KMS-11 (cell line): ENCODE results near the gene RPL27.
"Not testable (repeated sequence)": the region's sequence is repeated elsewhere in the genome, so short reads cannot be mapped to it uniquely, and the experiment has no call there.

Experiments
- H2AFZ ChIP-seq: fragments of 200-600 bp; sonication (generic); 2 replicates; pipeline ENCODE4 v1.6.1; 2016; ENCODE audit warnings: antibody characterized with exemption, mixed run types, low read depth
- H3K27ac ChIP-seq: fragments of 200-600 bp; sonication (generic); 2 replicates; pipeline ENCODE4 v1.6.1; 2016; ENCODE audit warnings: mild to moderate bottlenecking, mixed run types
- H3K27me3 ChIP-seq: fragments of 200-600 bp; sonication (generic); 2 replicates; pipeline ENCODE4 v1.6.1; 2017; ENCODE audit warnings: mild to moderate bottlenecking, low read depth, mixed run types, moderate library complexity; ENCODE audit not compliant: insufficient read depth
- H3K36me3 ChIP-seq: fragments of 200-600 bp; sonication (generic); 2 replicates; pipeline ENCODE4 v1.6.1; 2017; ENCODE audit warnings: mild to moderate bottlenecking, mixed run types; ENCODE audit not compliant: insufficient read depth
- H3K4me1 ChIP-seq: fragments of 200-600 bp; sonication (generic); 2 replicates; pipeline ENCODE4 v1.6.1; 2016; ENCODE audit warnings: mild to moderate bottlenecking, low read depth, mixed run types; ENCODE audit not compliant: poor library complexity, severe bottlenecking
- H3K4me2 ChIP-seq: fragments of 200-600 bp; sonication (generic); 2 replicates; pipeline ENCODE4 v1.7.0; 2016; ENCODE audit warnings: mild to moderate bottlenecking, mixed run types
- H3K4me3 ChIP-seq: fragments of 200-600 bp; sonication (generic); IDR thresholded peaks from 2 replicates; pipeline ENCODE4 v1.6.1; 2017; ENCODE audit warnings: low read depth, low read length, mixed read lengths; ENCODE audit not compliant: insufficient read depth
- H3K79me2 ChIP-seq: fragments of 200-600 bp; sonication (generic); 2 replicates; pipeline ENCODE4 v1.6.1; 2016; ENCODE audit warnings: low read depth, mixed run types; ENCODE audit not compliant: insufficient read depth
- H3K9ac ChIP-seq: fragments of 200-600 bp; sonication (generic); 2 replicates; pipeline ENCODE4 v1.6.1; 2016; ENCODE audit warnings: mild to moderate bottlenecking, mixed run types
- H4K20me1 ChIP-seq: fragments of 200-600 bp; sonication (generic); 2 replicates; pipeline ENCODE4 v1.6.1; 2016; ENCODE audit warnings: mild to moderate bottlenecking, mixed run types; ENCODE audit not compliant: insufficient read depth
- TF ChIP-seq, protein P1 (sequence below): fragments of 200-600 bp; sonication (generic); conservative IDR thresholded peaks from 2 replicates; pipeline ENCODE4 v1.6.1; 2017; ENCODE audit warnings: low read depth, mild to moderate bottlenecking, antibody characterized with exemption, low read length, moderate library complexity, mixed read lengths

RPL27 gene

DNA sequence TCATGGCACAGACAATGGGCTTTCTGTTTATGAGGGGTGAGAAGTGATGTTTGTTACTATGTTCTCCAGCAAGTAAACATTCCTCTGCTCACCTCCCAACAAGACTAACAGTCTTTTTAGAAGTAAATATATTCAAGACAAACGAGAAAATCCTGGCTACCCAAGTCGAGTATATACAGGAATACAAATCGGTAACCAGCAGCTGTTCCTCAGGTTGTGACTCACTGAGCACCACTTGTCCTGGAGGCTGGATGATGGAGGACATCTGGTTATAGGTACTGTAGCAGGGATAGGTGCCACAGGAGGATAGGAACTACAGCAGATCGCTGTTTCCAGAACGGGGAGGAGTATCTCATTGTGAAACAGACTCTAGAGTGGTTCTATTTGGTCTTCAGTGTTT lies 5.3 kb upstream of the RPL27 start:
- H4K20me1 ChIP-seq: no peaks in the 10 kb centered on the region
- no peak overlapping the region for H3K27ac ChIP-seq
- no peaks in the 10 kb centered on the region for H3K27me3 ChIP-seq
- no peaks in the 10 kb centered on the region for H3K79me2 ChIP-seq
- H3K36me3 ChIP-seq: 0 out of 2 replicates have a peak, but pooled peaks cover 6% of the 10 kb centered on the region
- TF ChIP-seq, protein P1, sequence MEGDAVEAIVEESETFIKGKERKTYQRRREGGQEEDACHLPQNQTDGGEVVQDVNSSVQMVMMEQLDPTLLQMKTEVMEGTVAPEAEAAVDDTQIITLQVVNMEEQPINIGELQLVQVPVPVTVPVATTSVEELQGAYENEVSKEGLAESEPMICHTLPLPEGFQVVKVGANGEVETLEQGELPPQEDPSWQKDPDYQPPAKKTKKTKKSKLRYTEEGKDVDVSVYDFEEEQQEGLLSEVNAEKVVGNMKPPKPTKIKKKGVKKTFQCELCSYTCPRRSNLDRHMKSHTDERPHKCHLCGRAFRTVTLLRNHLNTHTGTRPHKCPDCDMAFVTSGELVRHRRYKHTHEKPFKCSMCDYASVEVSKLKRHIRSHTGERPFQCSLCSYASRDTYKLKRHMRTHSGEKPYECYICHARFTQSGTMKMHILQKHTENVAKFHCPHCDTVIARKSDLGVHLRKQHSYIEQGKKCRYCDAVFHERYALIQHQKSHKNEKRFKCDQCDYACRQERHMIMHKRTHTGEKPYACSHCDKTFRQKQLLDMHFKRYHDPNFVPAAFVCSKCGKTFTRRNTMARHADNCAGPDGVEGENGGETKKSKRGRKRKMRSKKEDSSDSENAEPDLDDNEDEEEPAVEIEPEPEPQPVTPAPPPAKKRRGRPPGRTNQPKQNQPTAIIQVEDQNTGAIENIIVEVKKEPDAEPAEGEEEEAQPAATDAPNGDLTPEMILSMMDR: no peak
- H2AFZ ChIP-seq: no peak overlapping the region
- H3K4me1 ChIP-seq: peaks cover 14% of the 10 kb centered on the region
- H3K4me2 ChIP-seq: no peak overlapping the region
- H3K9ac ChIP-seq: no peak overlapping the region
- H3K4me3 ChIP-seq: no peak overlapping the region

DNA sequence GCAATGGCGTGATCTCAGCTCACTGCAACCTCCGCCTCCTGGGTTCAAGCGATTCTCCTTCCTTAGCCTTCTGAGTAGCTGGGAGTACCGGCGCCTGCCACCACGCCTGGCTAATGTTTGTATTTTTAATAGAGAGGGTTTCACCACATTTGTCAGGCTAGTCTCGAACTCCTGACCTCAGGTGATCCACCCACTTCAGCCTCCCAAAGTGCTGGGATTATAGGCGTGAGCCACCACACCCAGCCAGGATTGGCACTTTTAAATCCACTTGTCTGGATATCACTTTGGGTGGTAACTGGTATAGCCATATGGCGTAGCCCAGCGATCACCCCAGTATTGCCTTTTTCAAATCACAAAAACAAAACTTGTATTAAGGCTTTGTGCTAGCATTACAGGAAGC lies 4.3 kb upstream of the RPL27 start:
- not testable (repeated sequence) for H3K4me2 ChIP-seq, H3K27ac ChIP-seq, H4K20me1 ChIP-seq, H3K27me3 ChIP-seq, H3K4me3 ChIP-seq, H3K36me3 ChIP-seq, H3K9ac ChIP-seq, H3K79me2 ChIP-seq, H2AFZ ChIP-seq
- peaks cover 14% of the 10 kb centered on the region for H3K4me1 ChIP-seq

DNA sequence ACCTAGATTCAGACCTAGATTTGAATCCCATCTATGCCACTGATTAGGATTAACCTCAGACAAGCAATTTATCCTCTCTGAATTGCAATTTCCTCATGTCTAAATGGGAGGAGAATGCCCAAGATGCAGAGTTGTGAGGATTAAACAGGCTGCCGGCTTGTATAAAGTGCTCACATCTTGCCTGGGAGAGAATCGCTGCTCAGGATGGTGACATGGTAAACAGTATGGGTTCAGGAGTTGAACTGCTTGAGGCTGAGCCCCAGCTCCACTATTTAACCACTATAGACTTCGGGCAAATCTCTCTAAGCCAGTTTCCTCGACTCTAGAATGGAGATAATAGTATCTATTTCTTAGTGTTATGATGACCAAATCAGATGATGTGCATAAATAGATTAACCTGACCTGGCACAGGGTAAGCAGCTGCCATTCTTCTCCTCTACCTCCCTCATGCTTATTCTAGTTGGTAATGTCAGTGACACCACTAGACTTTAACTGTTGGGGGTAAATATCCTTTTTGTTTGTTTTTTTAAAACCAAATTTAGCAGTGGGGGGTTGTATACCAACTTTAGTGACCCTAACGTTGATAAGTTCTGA lies 732 bp upstream of the RPL27 start:
- Histone ChIP-seq H3K4me1 (peaks cover 24% of the 10 kb centered on the region), H3K9ac (no peak overlapping the region; the same call in 1 of the 2 replicates), H2AFZ (peak overlapping the region; percentile 16; the same call in 1 of the 2 replicates), H3K4me2 (peak overlapping the region; percentile 43), H3K36me3 (peaks cover 5% of the 10 kb centered on the region; the same call in 1 of the 2 replicates), H3K27me3 (no peaks in the 10 kb centered on the region), H3K4me3 (no peak overlapping the region), H3K27ac (peak overlapping the region; percentile 87; the same call in 1 of the 2 replicates), H4K20me1 (0 out of 2 replicates have a peak, but pooled peaks cover 2% of the 10 kb centered on the region), H3K79me2 (peaks cover 21% of the 10 kb centered on the region)
- TF ChIP-seq, protein P1: no peak

DNA sequence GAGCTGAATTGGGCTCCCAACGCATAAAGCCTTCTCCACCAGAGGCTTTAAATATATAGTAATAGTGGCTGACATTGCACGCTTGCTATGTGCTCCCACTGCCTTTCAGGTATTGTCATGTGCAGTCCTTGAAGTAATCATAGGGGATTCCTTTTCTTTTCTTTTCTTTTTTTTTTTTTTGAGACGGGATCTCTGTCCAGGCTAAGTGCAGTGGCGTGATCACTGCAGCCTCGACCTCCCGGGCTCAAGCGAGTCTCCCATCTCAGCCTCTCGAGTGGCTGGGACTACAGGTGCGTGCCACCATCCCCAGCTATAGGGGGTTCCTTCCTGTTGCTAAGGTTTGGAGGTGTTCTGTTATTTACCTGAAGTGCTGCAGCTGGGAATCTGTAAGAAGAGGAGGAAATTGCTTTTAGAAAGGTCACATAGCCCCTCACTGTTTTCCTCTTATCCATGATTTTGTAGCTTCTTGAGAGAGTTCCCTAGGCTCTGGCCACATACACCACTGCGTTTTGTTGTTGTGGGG lies 845 bp downstream of the RPL27 start:
- Histone ChIP-seq H3K9ac (peak overlapping the region; percentile 98), H3K36me3 (peaks cover 9% of the 10 kb centered on the region; the same call in 1 of the 2 replicates), H3K4me1 (peaks cover 17% of the 10 kb centered on the region), H3K27me3 (no peaks in the 10 kb centered on the region), H3K27ac (peak overlapping the region; percentile 87), H3K79me2 (peaks cover 21% of the 10 kb centered on the region), H3K4me3 (no peak overlapping the region), H3K4me2 (peak overlapping the region; percentile 85), H2AFZ (no peak overlapping the region), H4K20me1 (0 out of 2 replicates have a peak, but pooled peaks cover 2% of the 10 kb centered on the region)
- TF ChIP-seq, protein P1: no peak

DNA sequence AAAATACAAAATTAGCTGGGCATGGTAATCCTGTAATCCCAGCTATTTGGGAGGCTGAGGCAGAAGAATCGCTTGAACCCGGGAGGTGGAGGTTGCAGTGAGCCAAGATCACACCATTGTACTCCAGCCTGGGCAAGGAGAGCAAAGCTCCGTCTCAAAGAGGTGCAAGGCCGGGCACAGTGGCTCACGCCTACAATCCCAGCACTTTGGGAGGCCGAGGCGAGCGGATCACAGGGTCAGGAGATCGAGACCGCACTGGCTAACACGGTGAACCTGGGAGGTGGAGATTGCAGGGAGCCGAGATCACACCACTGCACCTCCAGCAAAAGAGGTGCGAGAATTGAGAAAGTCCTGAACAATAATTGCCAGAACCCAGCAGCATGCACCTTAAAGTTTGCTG lies 2.7 kb downstream of the RPL27 start:
- H4K20me1 ChIP-seq, H3K9ac ChIP-seq, H3K36me3 ChIP-seq, H3K27me3 ChIP-seq, H3K4me3 ChIP-seq, H2AFZ ChIP-seq, H3K4me2 ChIP-seq, H3K27ac ChIP-seq: not testable (repeated sequence)
- Histone ChIP-seq H3K4me1 (peaks cover 17% of the 10 kb centered on the region), H3K79me2 (peaks cover 21% of the 10 kb centered on the region)
